Liver (tissue), 9 donors: ENCODE measurements around the gene AOPEP. TPM values are rescaled to one million over a fixed set of nuclear protein-coding genes. Genes with fewer than 3 reads are reported as not detected.
A peak's percentile ranks its signal among the peaks of the same experiment; 100 is the strongest.

Source experiments
- DNase-seq: peaks from one replicate; pipeline ENCODE4 v3.0.0-alpha.2; 2017; ENCODE audit warnings: low spot score
- H3K27ac ChIP-seq, 2 donors: one replicate each; pipeline ENCODE4 v1.7.0; 2013; ENCODE audit warnings: inconsistent platforms in 2 of 2, low read length in 2 of 2, control low read depth in 1 of 2, low read depth in 1 of 2, mild to moderate bottlenecking in 1 of 2
- H3K27me3 ChIP-seq, 4 donors: one replicate each; pipeline versions ENCODE4 v1.6.1 to v1.7.0; 2013; ENCODE audit warnings: low read length in 3 of 4, inconsistent platforms in 1 of 4, mild to moderate bottlenecking in 1 of 4, moderate library complexity in 1 of 4; ENCODE audit not compliant: control insufficient read depth in 4 of 4, insufficient read depth in 4 of 4
- H3K36me3 ChIP-seq, 4 donors: one replicate each; pipeline versions ENCODE4 v1.6.1 to v1.7.0; 2013; ENCODE audit warnings: low read length in 3 of 4, mild to moderate bottlenecking in 3 of 4, low read depth in 1 of 4, moderate library complexity in 1 of 4; ENCODE audit not compliant: control insufficient read depth in 4 of 4, insufficient read depth in 3 of 4
- H3K4me1 ChIP-seq, 4 donors: one replicate each; pipeline versions ENCODE4 v1.6.1 to v1.7.0; 2013; ENCODE audit warnings: low read length in 3 of 4, mild to moderate bottlenecking in 3 of 4, moderate library complexity in 1 of 4; ENCODE audit not compliant: control insufficient read depth in 4 of 4, insufficient read depth in 4 of 4
- H3K4me3 ChIP-seq, 3 donors: one replicate each; pipeline versions ENCODE4 v1.6.1 to v1.7.0; 2013; ENCODE audit warnings: low read length in 3 of 3, control low read depth in 1 of 3, low read depth in 1 of 3, mild to moderate bottlenecking in 1 of 3
- H3K9ac ChIP-seq, 2 donors: one replicate each; pipeline ENCODE4 v1.7.0; 2013; ENCODE audit warnings: low read length in 2 of 2, mild to moderate bottlenecking in 2 of 2, moderate library complexity in 2 of 2, control low read depth in 1 of 2, low read depth in 1 of 2
- H3K9me3 ChIP-seq, 4 donors: one replicate each; pipeline versions ENCODE4 v1.6.1 to v1.7.0; 2013; ENCODE audit warnings: low read length in 3 of 4; ENCODE audit not compliant: control insufficient read depth in 4 of 4
- ATF3 ChIP-seq: IDR thresholded peaks from 2 replicates; pipeline ENCODE4 v1.6.1; 2016; ENCODE audit warnings: antibody characterized with exemption
- CTCF ChIP-seq: fragments of 150-350 bp; IDR thresholded peaks from 2 replicates; pipeline ENCODE4 v1.5.1; 2017; ENCODE audit warnings: improper control_type of control experiment, low read depth, low read length; ENCODE audit not compliant: missing input control
- EGR1 ChIP-seq, 2 donors: IDR thresholded peaks; 2 replicates each; pipeline ENCODE4 v1.6.1; 2016 to 2018; ENCODE audit warnings: antibody characterized with exemption in 2 of 2, low read depth in 2 of 2
- FOXA2 ChIP-seq: IDR thresholded peaks from 2 replicates; pipeline ENCODE4 v1.6.1; 2016; ENCODE audit warnings: antibody characterized with exemption
- GABPA ChIP-seq, 2 donors: IDR thresholded peaks in 1 of 2; conservative IDR thresholded peaks in 1 of 2; 2 replicates each; pipeline ENCODE4 v1.6.1; 2016; ENCODE audit warnings: antibody characterized with exemption in 2 of 2, mild to moderate bottlenecking in 1 of 2, moderate library complexity in 1 of 2
- HNF4A ChIP-seq, 2 donors: conservative IDR thresholded peaks; 2 replicates each; pipeline ENCODE4 v1.6.1; 2016; ENCODE audit warnings: antibody characterized with exemption in 2 of 2, mild to moderate bottlenecking in 2 of 2
- MAX ChIP-seq: IDR thresholded peaks from 2 replicates; pipeline ENCODE4 v1.6.1; 2016; ENCODE audit warnings: antibody characterized with exemption
- NR2F2 ChIP-seq: IDR thresholded peaks from 2 replicates; pipeline ENCODE4 v1.6.1; 2016; ENCODE audit warnings: antibody characterized with exemption
- RAD21 ChIP-seq, 2 donors: IDR thresholded peaks; 2 replicates each; pipeline ENCODE4 v1.6.1; 2016; ENCODE audit warnings: antibody characterized with exemption in 2 of 2, mild to moderate bottlenecking in 2 of 2
- REST ChIP-seq: IDR thresholded peaks from 2 replicates; pipeline ENCODE4 v1.6.1; 2016; ENCODE audit warnings: antibody characterized with exemption, mild to moderate bottlenecking
- RXRA ChIP-seq, 2 donors: IDR thresholded peaks; 2 replicates each; pipeline ENCODE4 v1.6.1; 2017 to 2018; ENCODE audit warnings: antibody characterized with exemption in 2 of 2, mild to moderate bottlenecking in 1 of 2
- SP1 ChIP-seq: IDR thresholded peaks from 2 replicates; pipeline ENCODE4 v1.6.1; 2018; ENCODE audit warnings: antibody characterized with exemption, mild to moderate bottlenecking
- TAF1 ChIP-seq: conservative IDR thresholded peaks from 2 replicates; pipeline ENCODE4 v1.6.1; 2016; ENCODE audit warnings: antibody characterized with exemption, mild to moderate bottlenecking
- YY1 ChIP-seq: IDR thresholded peaks from 2 replicates; pipeline ENCODE4 v1.6.1; 2016; ENCODE audit warnings: antibody characterized with exemption, mild to moderate bottlenecking
- WGBS: extraction: QIAGEN DNeasy Blood & Tissue Kit; methylation state at CpG from one replicate; pipeline ENCODE4 v1.1.7; 2013; 5-methylcytosine and 5-hydroxymethylcytosine counted together
- polyA plus RNA-seq, 2 donors: library from polyadenylated mRNA; stranded (reverse) in 1 of 2; unstranded in 1 of 2; fragments of 200-250 nt in 1 of 2; fragments of >200 nt in 1 of 2; fragmentation: Nextera tagmentation in 1 of 2; extraction: Ambion mirVana in 1 of 2; gene quantifications; one replicate each; pipeline versions ENCODE4 v1.2.1 to v1.2.3, GENCODE V29; 2013 to 2015
- total RNA-seq, 2 donors: library from RNA; depleted of rRNA; stranded (reverse); fragments of >200 nt; gene quantifications; one replicate each; pipeline ENCODE4 v1.2.3, GENCODE V29; 2014
- donor health status: healthy.
- donor health status: healthy.
- donor health status: healthy.
- donor health status: healthy.
- donor health status: healthy.

The AOPEP gene
- total and polyA plus RNA-seq, 4 donors = 22.2 to 77.1 (median 34.8) TPM

GRCh38 chr9:94681508-94681907 is 45.0 kb upstream of the AOPEP start:
- 9% methylated on average over 7 of the region's 7 CpGs for WGBS
- Histone ChIP-seq H3K9ac (peak overlapping the region; percentile 42 to 46), H3K27ac (peak overlapping the region in 1 of 2 donors; percentile 36)

GRCh38 chr9:94685359-94685758 is 41.1 kb upstream of the AOPEP start:
- 63% methylated on average over 2 of the region's 2 CpGs for WGBS
- H3K9me3 ChIP-seq = no peaks in the 10 kb centered on the region
- no peak overlapping the region for H3K27ac ChIP-seq
- peaks cover 0 to 11% (median 8%) of the 10 kb centered on the region in 4 donors for H3K4me1 ChIP-seq
- H3K9ac ChIP-seq = no peak overlapping the region
- TF ChIP-seq TAF1 (no peak), YY1 (no peak), RXRA (IDR thresholded peaks at IDR 0.05) (no peak), SP1 (no peak), NR2F2 (no peak), EGR1 (IDR thresholded peaks at IDR 0.05; ENCODE audit: low read depth in 2 of 2) (no peak), CTCF (no peak), REST (no peak), HNF4A (conservative IDR thresholded peaks at IDR 0.05) (no peak), RAD21 (IDR thresholded peaks at IDR 0.05) (no peak), GABPA (IDR thresholded peaks at IDR 0.05 in 1 of 2, conservative IDR thresholded peaks at IDR 0.05 in 1 of 2) (no peak), MAX (no peak), FOXA2 (no peak)
- H3K36me3 ChIP-seq = no peaks in the 10 kb centered on the region
- H3K27me3 ChIP-seq = no peaks in the 10 kb centered on the region
- DNase-seq = no peak
- H3K4me3 ChIP-seq = no peak overlapping the region

More at GRCh38 chr9:94681508-94681907, 45.0 kb upstream of the AOPEP start:
- TF ChIP-seq RAD21 (IDR thresholded peaks at IDR 0.05) (peak; percentile 97), NR2F2 (no peak), CTCF (peak; percentile 72), ATF3 (no peak), RXRA (IDR thresholded peaks at IDR 0.05) (peak in 1 of 2 donors; percentile 4), YY1 (no peak)
- Histone ChIP-seq H3K27me3 (no peaks in the 10 kb centered on the region), H3K36me3 (no peaks in the 10 kb centered on the region), H3K4me1 (peaks cover 0 to 10% (median 8%) of the 10 kb centered on the region in 4 donors), H3K9me3 (no peaks in the 10 kb centered on the region), H3K4me3 (no peak overlapping the region)
- DNase-seq = peak; percentile 49
